HL-60/S4 (cell line): ENCODE data around the gene GLI1.
"Not testable (repeated sequence)": the region's sequence is repeated elsewhere in the genome, so short reads cannot be mapped to it uniquely, and the experiment has no call there.

Source experiments
- in situ Hi-C: fragments of 300-500 bp; cut with MboI; formaldehyde crosslinking; loops from 2 replicates; pipeline ENCODE4 v1.14.3; 2022; ENCODE audit warnings: low sequenced_read_pairs

The GLI1 gene

GRCh38 chr12:57491393-57492280, 32.1 kb downstream of the GLI1 start:
- in situ Hi-C loops, result no loop called here

DNA sequence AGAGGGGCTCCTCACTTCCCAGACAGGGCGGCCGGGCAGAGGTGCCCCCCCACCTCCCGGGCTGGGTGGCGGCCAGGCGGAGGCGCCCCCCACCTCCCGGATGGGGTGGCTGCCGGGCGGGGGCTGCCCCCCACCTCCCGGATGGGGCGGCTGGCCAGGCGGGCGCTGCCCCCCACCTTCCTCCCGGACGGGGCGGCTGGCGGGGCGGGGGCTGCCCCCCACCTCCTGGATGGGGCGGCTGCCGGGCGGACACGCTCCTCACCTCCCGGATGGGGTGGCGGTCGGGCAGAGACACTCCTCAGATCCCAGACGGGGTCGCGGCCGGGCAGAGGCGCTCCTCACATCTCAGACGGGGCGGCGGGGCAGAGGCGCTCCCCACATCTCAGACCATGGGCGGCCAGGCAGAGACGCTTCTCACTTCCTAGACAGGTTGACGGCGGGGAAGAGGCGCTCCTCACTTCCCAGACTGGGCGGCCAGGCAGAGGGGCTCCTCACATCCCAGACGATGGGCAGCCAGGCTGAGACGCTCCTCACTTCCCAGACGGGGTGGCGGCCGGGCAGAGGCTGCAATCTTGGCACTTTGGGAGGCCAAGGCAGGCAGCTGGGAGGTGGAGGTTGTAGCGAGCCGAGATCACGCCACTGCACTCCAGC, 35.6 kb downstream of the GLI1 start:
- in situ Hi-C loops, result not testable (repeated sequence)

GRCh38 chr12:57496822-57497221, 37.2 kb downstream of the GLI1 start:
- in situ Hi-C loops, result no loop called here

- in situ Hi-C loops, result no loop called here
Measured at GRCh38 chr12:57497223-57498131, 37.9 kb downstream of the GLI1 start.

- in situ Hi-C loops, result no loop called here
Measured at GRCh38 chr12:57498132-57498502, 38.5 kb downstream of the GLI1 start.

DNA sequence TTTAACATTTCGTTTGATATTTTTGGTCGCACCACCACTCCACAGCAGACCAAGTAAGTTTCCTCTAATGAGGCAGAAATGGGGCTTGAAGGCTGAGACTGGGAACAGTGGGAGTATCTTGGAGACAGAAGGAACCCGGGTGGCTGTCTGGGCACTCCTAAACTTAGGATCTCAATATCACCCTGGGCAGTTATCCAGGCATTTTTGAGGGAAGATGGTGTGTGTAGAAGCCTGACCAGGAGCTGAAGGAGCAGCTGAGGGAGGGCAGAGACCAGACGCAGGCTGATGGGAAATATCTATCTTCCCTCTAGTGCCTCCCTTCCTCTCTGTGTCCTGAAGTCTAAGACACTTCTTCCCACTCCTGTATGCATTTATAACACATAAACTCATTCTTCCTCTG, 39.0 kb downstream of the GLI1 start:
- in situ Hi-C loops, result no loop called here

- in situ Hi-C loops, result no loop called here
Measured at GRCh38 chr12:57500213-57500612, 40.6 kb downstream of the GLI1 start.

- in situ Hi-C loops, result not testable (repeated sequence)
Measured at GRCh38 chr12:57502311-57502969, 42.9 kb downstream of the GLI1 start.

DNA sequence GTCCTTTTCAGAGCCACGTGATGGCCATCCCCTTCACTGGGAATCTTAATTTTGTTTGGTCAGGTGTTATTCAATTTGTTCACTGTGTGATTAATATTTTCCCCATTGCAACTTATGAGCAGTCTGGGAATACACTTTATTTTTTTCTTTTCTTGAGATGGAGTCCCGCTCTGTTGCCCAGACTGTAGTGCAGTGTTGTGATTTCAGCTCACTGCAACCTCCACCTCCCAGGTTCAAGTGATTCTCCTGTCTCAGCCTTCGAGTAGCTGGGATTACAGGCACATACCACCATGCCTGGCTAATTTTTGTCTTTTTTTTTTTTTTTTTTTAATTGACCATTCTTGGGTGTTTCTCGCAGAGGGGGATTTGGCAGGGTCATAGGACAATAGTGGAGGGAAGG, 47.0 kb downstream of the GLI1 start:
- in situ Hi-C loops, result not testable (repeated sequence)

GRCh38 chr12:57507796-57508195, 48.2 kb downstream of the GLI1 start:
- in situ Hi-C loops, result not testable (repeated sequence)

GRCh38 chr12:57511161-57511560, 51.6 kb downstream of the GLI1 start:
- in situ Hi-C loops, result no loop called here

GRCh38 chr12:57511588-57512325, 52.2 kb downstream of the GLI1 start:
- in situ Hi-C loops, result no loop called here

DNA sequence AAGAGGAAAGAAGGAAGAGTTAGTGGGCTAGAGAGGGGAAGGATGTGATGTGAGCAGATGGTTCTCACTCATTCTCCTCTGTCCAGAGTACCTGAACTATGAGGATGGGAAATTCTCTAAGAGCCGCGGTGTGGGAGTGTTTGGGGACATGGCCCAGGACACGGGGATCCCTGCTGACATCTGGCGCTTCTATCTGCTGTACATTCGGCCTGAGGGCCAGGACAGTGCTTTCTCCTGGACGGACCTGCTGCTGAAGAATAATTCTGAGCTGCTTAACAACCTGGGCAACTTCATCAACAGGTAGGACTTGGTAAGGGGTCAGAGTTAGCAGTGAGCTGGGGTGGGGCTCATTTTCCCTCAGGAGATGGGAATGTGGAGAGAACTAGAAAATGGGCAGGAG, 53.1 kb downstream of the GLI1 start:
- in situ Hi-C loops, result no loop called here

DNA sequence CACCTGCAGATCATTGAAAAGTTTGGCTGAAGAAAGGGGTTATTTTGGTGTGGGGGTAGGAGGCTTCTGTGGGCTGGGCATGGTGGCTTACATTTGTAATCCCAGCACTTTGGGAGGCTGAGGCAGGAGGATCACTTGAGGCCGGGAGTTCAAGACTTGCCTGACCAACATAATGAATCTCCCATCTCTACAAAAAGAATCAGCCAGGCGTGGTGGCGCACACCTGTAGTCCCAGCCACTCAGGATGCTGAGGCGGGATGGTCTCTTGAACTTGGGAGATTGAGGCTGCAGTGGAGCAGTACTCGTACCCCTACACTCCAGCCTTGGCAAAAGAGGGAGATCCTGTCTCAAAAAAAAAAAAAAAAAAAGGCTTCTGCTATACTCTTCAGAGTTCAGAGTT, 53.7 kb downstream of the GLI1 start:
- in situ Hi-C loops, result no loop called here

DNA sequence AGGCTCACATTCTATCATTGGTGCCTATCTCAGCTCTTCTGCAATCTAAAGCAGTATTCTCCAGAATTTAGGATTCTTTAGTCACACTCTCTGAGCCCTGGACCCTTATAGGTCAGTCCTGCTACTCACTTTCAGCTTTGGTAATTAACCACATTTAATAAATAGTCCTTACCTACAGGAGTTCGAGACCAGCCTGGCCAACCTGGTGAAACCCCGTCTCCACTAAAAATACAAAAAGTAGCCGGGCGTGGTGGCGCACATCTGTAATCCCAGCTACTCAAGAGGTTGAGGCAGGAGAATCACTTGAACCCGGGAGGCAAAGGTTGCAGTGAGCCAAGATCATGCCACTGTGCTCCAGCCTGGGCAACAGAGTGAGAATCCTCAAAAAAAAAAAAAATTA, 54.1 kb downstream of the GLI1 start:
- in situ Hi-C loops, result not testable (repeated sequence)

DNA sequence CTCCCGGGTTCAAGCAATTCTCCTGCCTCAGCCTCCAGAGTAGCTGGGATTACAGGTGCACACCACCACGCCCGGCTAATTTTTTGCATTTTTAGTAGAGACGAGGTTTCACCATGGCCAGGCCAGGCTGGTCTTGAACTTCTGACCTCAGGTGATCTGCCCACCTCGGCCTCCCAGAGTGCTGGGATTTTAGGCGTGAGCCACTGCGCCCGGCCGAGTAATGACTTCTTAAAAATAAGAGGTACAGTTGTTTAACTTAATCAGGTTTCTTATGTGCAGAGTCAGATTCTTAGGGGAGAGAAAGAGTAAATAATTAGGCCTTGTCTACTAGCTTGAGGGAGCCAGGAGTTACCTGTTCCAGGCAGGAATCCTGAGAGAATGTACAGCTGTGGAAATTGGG, 54.7 kb downstream of the GLI1 start:
- in situ Hi-C loops, result not testable (repeated sequence)

DNA sequence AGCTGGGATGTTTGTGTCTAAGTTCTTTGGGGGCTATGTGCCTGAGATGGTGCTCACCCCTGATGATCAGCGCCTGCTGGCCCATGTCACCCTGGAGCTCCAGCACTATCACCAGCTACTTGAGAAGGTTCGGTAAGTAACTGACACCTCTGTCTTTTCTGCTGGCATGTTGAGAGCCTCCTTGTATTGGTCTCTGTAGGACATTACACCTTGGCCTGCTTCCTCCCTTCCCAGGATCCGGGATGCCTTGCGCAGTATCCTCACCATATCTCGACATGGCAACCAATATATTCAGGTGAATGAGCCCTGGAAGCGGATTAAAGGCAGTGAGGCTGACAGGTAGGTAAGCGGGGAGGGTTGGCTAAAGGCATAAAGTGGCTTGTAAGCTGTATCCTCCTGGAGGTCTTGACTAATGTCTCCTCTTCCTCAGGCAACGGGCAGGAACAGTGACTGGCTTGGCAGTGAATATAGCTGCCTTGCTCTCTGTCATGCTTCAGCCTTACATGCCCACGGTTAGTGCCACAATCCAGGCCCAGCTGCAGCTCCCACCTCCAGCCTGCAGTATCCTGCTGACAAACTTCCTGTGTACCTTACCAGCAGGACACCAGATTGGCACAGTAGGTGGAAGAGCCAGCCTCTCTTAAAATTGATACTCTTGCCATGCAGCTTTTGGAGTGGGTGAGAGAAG, 55.3 kb downstream of the GLI1 start:
- in situ Hi-C loops, result no loop called here

DNA sequence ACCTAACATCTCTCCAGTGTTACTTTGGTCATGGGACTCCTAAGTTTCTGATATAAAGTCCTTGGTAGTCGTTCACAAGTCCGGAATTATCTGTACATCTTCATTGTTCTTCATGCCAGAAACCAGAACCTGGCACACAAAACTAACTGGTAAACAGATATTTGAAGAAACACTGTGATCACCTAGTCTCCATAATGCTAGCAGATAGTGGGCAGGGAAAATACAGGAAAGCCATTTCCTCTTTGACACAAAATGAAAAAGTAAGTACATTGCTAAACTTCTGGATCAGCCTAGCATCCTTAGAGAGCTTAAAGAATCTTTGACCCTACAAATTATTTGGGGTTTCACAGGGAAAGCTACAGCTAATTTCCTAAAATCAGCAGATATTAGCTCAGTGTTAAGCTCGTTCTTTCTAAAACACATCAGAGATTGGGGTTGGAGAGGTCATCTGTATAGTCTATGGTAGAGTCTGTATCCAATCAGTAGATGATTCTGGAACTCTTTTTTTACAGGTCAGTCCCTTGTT, 55.9 kb downstream of the GLI1 start:
- in situ Hi-C loops, result no loop called here

DNA sequence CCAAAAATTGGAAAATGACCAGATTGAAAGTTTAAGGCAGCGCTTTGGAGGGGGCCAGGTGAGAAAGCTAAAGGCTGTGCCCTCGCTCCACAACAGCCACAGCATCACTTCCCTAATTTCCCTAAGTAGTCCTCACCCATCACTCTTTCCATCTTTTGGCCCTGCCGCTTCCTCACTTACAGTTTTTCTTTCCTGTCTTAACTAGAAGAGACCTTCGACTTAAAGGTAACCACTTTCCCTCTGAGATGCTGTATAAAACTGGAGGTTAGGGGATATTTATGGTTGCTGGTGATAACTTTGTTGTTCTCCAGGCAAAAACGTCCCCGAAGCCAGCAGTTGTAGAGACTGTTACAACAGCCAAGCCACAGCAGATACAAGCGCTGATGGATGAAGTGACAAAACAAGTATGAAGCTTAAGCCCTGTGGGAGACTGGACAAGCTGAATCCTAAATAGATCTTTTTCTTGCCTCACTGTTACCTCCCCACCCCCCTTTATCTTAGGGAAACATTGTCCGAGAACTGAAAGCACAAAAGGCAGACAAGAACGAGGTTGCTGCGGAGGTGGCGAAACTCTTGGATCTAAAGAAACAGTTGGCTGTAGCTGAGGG, 56.5 kb downstream of the GLI1 start:
- in situ Hi-C loops, result no loop called here
